HCT116 (cell line): ENCODE measurements around the gene DTNBP1. TPM values are rescaled to one million over a fixed set of nuclear protein-coding genes. Genes with fewer than 3 reads are reported as not detected.
A peak's percentile ranks its signal among the peaks of the same experiment; 100 is the strongest.

Experiments
- ATAC-seq: fragments of 200-7000 bp; cut with Tn5 transposase; 2 replicates; pipeline ENCODE4 v1.9.1; 2020; ENCODE audit warnings: mild to moderate bottlenecking, moderate library complexity
- BruUV-seq: library from RNA; stranded (reverse); fragments of 400-500 nt; replicated peaks from 2 replicates; lab custom pipeline; 2021; lab: Mats Ljungman, UMichigan
- CTCF ChIA-PET: fragments of 300-600 bp; sonication (Branson Sonifier 250); formaldehyde crosslinking; loops from one replicate; lab custom pipeline; 2021; ENCODE audit warnings: antibody characterized with exemption; lab: Charles Lee
- POLR2A ChIA-PET: fragments of 300-600, 350-600 bp; sonication (Branson Sonifier 250); formaldehyde crosslinking; loops from one replicate; lab custom pipeline; 2021; ENCODE audit warnings: antibody characterized with exemption; lab: Charles Lee
- RAD21 ChIA-PET, 2 experiments: fragments of 300-600 bp; sonication (Branson Sonifier 250); formaldehyde crosslinking; loops; one replicate each; lab custom pipeline; 2023; ENCODE audit warnings: low total read pairs in 2 of 2; ENCODE audit not compliant: uncharacterized antibody in 2 of 2, unreplicated experiment in 2 of 2, low non-redundant PET in 1 of 2; lab: Charles Lee
- DNase-seq: peaks from one replicate; pipeline ENCODE4 v3.0.0-alpha.2; 2010; ENCODE audit warnings: low read depth, low spot score
- H2AFZ ChIP-seq: fragments of 200-600 bp; shearing (Covaris generic), sonication (generic); 2 replicates; pipeline ENCODE4 v1.6.1; 2017; ENCODE audit warnings: low read depth, mixed run types, mixed read lengths, antibody characterized with exemption, low read length; ENCODE audit not compliant: poor library complexity, severe bottlenecking
- H3K27ac ChIP-seq: 2 replicates; pipeline ENCODE4 v1.5.1; 2012; ENCODE audit warnings: low read depth, low read length
- H3K27me3 ChIP-seq: fragments of 200-600 bp; sonication (generic); 2 replicates; pipeline ENCODE4 v1.6.1; 2016; ENCODE audit warnings: mixed run types, low read length, mixed read lengths; ENCODE audit not compliant: insufficient read depth
- H3K36me3 ChIP-seq, 2 experiments: fragments of 200-500 bp in 1 of 2; fragments of 200-600 bp in 1 of 2; sonication (Bioruptor generic) in 1 of 2; sonication (generic) in 1 of 2; 2 replicates each; pipeline versions ENCODE4 v1.5.1 to v1.6.1; 2014 to 2016; ENCODE audit warnings: low read length in 2 of 2, inconsistent platforms in 1 of 2, mixed read lengths in 1 of 2, mixed run types in 1 of 2; ENCODE audit not compliant: insufficient read depth in 2 of 2, control insufficient read depth in 1 of 2
- H3K4me1 ChIP-seq, 2 experiments: fragments of 200-600 bp in 1 of 2; sonication (generic) in 1 of 2; 2 replicates each; pipeline versions ENCODE4 v1.5.1 to v1.6.1; 2012 to 2017; ENCODE audit warnings: low read length in 2 of 2, inconsistent platforms in 1 of 2, mild to moderate bottlenecking in 1 of 2, mixed read lengths in 1 of 2, mixed run types in 1 of 2, moderate library complexity in 1 of 2; ENCODE audit not compliant: insufficient read depth in 2 of 2, control insufficient read depth in 1 of 2
- H3K4me2 ChIP-seq: fragments of 200-600 bp; sonication (generic); 2 replicates; pipeline ENCODE4 v1.6.1; 2017; ENCODE audit warnings: mixed run types, low read length, mixed read lengths
- H3K4me3 ChIP-seq, 2 experiments: fragments of 200-600 bp in 1 of 2; sonication (generic) in 1 of 2; replicated peaks in 1 of 2; 2 replicates each; pipeline ENCODE4 v1.5.1; 2011 to 2016; ENCODE audit warnings: low read length in 2 of 2, control low read depth in 1 of 2, low read depth in 1 of 2, mild to moderate bottlenecking in 1 of 2, mixed read lengths in 1 of 2, mixed run types in 1 of 2
- H3K79me2 ChIP-seq: fragments of 200-600 bp; sonication (generic); 2 replicates; pipeline ENCODE4 v1.6.1; 2017; ENCODE audit warnings: mild to moderate bottlenecking, mixed run types, low read length, moderate library complexity, mixed read lengths; ENCODE audit not compliant: insufficient read depth
- H3K9ac ChIP-seq: fragments of 200-600 bp; sonication (generic); 2 replicates; pipeline ENCODE4 v1.6.1; 2016; ENCODE audit warnings: low read length, mixed read lengths
- H3K9me2 ChIP-seq: fragments of 200-600 bp; sonication (generic), shearing (Covaris generic); 2 replicates; pipeline ENCODE4 v1.6.1; 2017; ENCODE audit warnings: mixed run types, mild to moderate bottlenecking, moderate library complexity; ENCODE audit not compliant: insufficient read depth
- H3K9me3 ChIP-seq, 2 experiments: fragments of 200-500 bp in 1 of 2; fragments of 200-600 bp in 1 of 2; sonication (Bioruptor generic) in 1 of 2; sonication (generic) in 1 of 2; 2 replicates each; pipeline ENCODE4 v1.6.1; 2014 to 2017; ENCODE audit warnings: low read length in 2 of 2, mixed read lengths in 2 of 2, inconsistent platforms in 1 of 2, low read depth in 1 of 2, mild to moderate bottlenecking in 1 of 2, mixed run types in 1 of 2, moderate library complexity in 1 of 2; ENCODE audit not compliant: control insufficient read depth in 1 of 2, insufficient read depth in 1 of 2
- H4K20me1 ChIP-seq: fragments of 200-600 bp; sonication (generic), shearing (Covaris generic); 2 replicates; pipeline ENCODE4 v1.6.1; 2017; ENCODE audit warnings: mixed run types, mild to moderate bottlenecking, moderate library complexity; ENCODE audit not compliant: insufficient read depth
- EZH2 ChIP-seq: fragments of 200-600 bp; sonication (generic); IDR thresholded peaks from 2 replicates; pipeline ENCODE4 v1.6.1; 2017; ENCODE audit warnings: antibody characterized with exemption, mixed run types
- FOSL1 ChIP-seq: IDR thresholded peaks from 2 replicates; pipeline ENCODE4 v1.6.1; 2012; ENCODE audit warnings: low read depth
- JUND ChIP-seq: IDR thresholded peaks from 2 replicates; pipeline ENCODE4 v1.6.1; 2012
- POLR2A ChIP-seq: IDR thresholded peaks from 2 replicates; pipeline ENCODE4 v1.7.0; 2011; ENCODE audit warnings: borderline replicate concordance; ENCODE audit not compliant: insufficient read depth, insufficient read length; ENCODE audit errors: extremely low read depth
- POLR2AphosphoS5 ChIP-seq: IDR thresholded peaks from 2 replicates; pipeline ENCODE4 v1.6.1; 2011; ENCODE audit warnings: mild to moderate bottlenecking, low read depth, low read length, moderate library complexity
- RAD21 ChIP-seq: IDR thresholded peaks from 2 replicates; pipeline ENCODE4 v1.6.1; 2012; ENCODE audit warnings: low read depth, mild to moderate bottlenecking
- SP1 ChIP-seq: IDR thresholded peaks from 2 replicates; pipeline ENCODE4 v1.6.1; 2012; ENCODE audit warnings: low read depth
- intact Hi-C: fragments of 100-400 bp; cut with micrococcal nuclease; formaldehyde crosslinking; loops from 2 replicates; pipeline ENCODE4 v1.10.0; 2022
- total RNA-seq: library from RNA; stranded (reverse); gene quantifications from one replicate; pipeline ENCODE4 v1.2.1, GENCODE V29; 2021; ENCODE audit not compliant: unreplicated experiment
- TF ChIP-seq, protein P1 (sequence below): IDR thresholded peaks from 2 replicates; pipeline ENCODE4 v1.6.1; 2012; ENCODE audit warnings: low read depth
- TF ChIP-seq, protein P2 (sequence below): IDR thresholded peaks from 2 replicates; pipeline ENCODE4 v1.6.1; 2012
- TF ChIP-seq, protein P3 (sequence below): IDR thresholded peaks from 2 replicates; pipeline ENCODE4 v1.6.1; 2011; ENCODE audit warnings: mild to moderate bottlenecking, low read length, moderate library complexity; ENCODE audit not compliant: insufficient replicate concordance; ENCODE audit errors: extremely low read depth

DTNBP1 gene
- total RNA-seq, 1 experiment from 2014 or later: 16.7 TPM

DNA sequence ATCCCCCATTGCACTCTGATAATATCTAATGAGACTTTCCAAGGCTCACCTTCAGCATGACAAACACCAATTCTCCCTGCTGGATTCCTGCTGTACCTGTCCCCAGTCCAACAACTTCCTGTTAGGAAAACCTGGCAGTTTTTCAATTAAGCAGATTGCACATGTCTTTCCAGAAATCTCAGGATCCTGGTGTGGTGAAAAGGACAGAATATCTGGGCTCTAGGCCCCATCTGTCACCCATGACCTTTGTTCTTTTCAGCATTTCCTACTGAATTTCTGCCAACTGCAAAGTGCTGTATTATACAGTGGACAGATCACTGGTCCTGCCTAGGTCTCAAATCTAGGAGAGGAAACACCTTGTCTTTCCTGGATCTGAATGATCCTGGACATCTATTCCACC, 27.7 kb upstream of the DTNBP1 start:
- intact Hi-C loops: no loop called here
- POLR2A ChIA-PET: no interaction called here
- ATAC-seq (no peak), DNase-seq (no peak)
- H3K9me2 ChIP-seq: no peaks in the 10 kb centered on the region
- CTCF ChIA-PET: no interaction called here
- RAD21 ChIA-PET: no interaction called here
- no peak overlapping the region for H3K9ac ChIP-seq
- no peak overlapping the region for H3K27ac ChIP-seq
- no peak overlapping the region for H3K4me3 ChIP-seq
- H2AFZ ChIP-seq: peak overlapping the region; percentile 84
- no peaks in the 10 kb centered on the region for H3K27me3 ChIP-seq
- no TSS peak for BruUV-seq
- TF ChIP-seq RAD21 (no peak), SP1 (no peak), POLR2A (no peak), FOSL1 (no peak), POLR2AphosphoS5 (no peak), EZH2 (no peak), JUND (no peak)
- TF ChIP-seq, protein P1, sequence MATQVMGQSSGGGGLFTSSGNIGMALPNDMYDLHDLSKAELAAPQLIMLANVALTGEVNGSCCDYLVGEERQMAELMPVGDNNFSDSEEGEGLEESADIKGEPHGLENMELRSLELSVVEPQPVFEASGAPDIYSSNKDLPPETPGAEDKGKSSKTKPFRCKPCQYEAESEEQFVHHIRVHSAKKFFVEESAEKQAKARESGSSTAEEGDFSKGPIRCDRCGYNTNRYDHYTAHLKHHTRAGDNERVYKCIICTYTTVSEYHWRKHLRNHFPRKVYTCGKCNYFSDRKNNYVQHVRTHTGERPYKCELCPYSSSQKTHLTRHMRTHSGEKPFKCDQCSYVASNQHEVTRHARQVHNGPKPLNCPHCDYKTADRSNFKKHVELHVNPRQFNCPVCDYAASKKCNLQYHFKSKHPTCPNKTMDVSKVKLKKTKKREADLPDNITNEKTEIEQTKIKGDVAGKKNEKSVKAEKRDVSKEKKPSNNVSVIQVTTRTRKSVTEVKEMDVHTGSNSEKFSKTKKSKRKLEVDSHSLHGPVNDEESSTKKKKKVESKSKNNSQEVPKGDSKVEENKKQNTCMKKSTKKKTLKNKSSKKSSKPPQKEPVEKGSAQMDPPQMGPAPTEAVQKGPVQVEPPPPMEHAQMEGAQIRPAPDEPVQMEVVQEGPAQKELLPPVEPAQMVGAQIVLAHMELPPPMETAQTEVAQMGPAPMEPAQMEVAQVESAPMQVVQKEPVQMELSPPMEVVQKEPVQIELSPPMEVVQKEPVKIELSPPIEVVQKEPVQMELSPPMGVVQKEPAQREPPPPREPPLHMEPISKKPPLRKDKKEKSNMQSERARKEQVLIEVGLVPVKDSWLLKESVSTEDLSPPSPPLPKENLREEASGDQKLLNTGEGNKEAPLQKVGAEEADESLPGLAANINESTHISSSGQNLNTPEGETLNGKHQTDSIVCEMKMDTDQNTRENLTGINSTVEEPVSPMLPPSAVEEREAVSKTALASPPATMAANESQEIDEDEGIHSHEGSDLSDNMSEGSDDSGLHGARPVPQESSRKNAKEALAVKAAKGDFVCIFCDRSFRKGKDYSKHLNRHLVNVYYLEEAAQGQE: no peak
- TF ChIP-seq, protein P2, sequence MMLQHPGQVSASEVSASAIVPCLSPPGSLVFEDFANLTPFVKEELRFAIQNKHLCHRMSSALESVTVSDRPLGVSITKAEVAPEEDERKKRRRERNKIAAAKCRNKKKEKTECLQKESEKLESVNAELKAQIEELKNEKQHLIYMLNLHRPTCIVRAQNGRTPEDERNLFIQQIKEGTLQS: no peak
- TF ChIP-seq, protein P3, sequence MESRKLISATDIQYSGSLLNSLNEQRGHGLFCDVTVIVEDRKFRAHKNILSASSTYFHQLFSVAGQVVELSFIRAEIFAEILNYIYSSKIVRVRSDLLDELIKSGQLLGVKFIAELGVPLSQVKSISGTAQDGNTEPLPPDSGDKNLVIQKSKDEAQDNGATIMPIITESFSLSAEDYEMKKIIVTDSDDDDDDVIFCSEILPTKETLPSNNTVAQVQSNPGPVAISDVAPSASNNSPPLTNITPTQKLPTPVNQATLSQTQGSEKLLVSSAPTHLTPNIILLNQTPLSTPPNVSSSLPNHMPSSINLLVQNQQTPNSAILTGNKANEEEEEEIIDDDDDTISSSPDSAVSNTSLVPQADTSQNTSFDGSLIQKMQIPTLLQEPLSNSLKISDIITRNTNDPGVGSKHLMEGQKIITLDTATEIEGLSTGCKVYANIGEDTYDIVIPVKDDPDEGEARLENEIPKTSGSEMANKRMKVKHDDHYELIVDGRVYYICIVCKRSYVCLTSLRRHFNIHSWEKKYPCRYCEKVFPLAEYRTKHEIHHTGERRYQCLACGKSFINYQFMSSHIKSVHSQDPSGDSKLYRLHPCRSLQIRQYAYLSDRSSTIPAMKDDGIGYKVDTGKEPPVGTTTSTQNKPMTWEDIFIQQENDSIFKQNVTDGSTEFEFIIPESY: no peak
- H3K9me3 ChIP-seq: no peaks in the 10 kb centered on the region
- no peaks in the 10 kb centered on the region for H3K36me3 ChIP-seq
- H4K20me1 ChIP-seq: no peaks in the 10 kb centered on the region
- H3K79me2 ChIP-seq: no peaks in the 10 kb centered on the region
- H3K4me2 ChIP-seq: peak overlapping the region; percentile 61
- H3K4me1 ChIP-seq: no peaks in the 10 kb centered on the region
